PC-3 (cell line): ENCODE measurements around the gene FLYWCH1.

ENCODE experiments used
- EZH2 ChIP-seq: fragments of 300-600 bp; sonication (generic); IDR thresholded peaks from one replicate; pipeline ENCODE4 v1.6.1; 2017; ENCODE audit warnings: antibody characterized with exemption, mild to moderate bottlenecking, low read length; ENCODE audit not compliant: unreplicated experiment
- TF ChIP-seq, protein P1 (sequence below): fragments of 300-600 bp; sonication (generic); conservative IDR thresholded peaks from 2 replicates; pipeline ENCODE4 v1.5.1; 2017; ENCODE audit warnings: antibody characterized with exemption, low read depth, mild to moderate bottlenecking, low read length

- TF ChIP-seq, protein P1, sequence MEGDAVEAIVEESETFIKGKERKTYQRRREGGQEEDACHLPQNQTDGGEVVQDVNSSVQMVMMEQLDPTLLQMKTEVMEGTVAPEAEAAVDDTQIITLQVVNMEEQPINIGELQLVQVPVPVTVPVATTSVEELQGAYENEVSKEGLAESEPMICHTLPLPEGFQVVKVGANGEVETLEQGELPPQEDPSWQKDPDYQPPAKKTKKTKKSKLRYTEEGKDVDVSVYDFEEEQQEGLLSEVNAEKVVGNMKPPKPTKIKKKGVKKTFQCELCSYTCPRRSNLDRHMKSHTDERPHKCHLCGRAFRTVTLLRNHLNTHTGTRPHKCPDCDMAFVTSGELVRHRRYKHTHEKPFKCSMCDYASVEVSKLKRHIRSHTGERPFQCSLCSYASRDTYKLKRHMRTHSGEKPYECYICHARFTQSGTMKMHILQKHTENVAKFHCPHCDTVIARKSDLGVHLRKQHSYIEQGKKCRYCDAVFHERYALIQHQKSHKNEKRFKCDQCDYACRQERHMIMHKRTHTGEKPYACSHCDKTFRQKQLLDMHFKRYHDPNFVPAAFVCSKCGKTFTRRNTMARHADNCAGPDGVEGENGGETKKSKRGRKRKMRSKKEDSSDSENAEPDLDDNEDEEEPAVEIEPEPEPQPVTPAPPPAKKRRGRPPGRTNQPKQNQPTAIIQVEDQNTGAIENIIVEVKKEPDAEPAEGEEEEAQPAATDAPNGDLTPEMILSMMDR, result no peak
- no peak for TF ChIP-seq EZH2
Measured at GRCh38 chr16:2933701-2934100, 22.0 kb downstream of the FLYWCH1 start.
